IPS-NIHi7 (cell line): ENCODE results near the gene LRRC37B.
A peak's percentile ranks its signal among the peaks of the same experiment; 100 is the strongest.
"Not testable (repeated sequence)": the region's sequence is repeated elsewhere in the genome, so short reads cannot be mapped to it uniquely, and the experiment has no call there.

Experiments
- DNase-seq: peaks from one replicate; pipeline ENCODE4 v3.0.0; 2012; ENCODE audit warnings: mixed read lengths; ENCODE audit errors: extremely low spot score

The LRRC37B gene

DNA sequence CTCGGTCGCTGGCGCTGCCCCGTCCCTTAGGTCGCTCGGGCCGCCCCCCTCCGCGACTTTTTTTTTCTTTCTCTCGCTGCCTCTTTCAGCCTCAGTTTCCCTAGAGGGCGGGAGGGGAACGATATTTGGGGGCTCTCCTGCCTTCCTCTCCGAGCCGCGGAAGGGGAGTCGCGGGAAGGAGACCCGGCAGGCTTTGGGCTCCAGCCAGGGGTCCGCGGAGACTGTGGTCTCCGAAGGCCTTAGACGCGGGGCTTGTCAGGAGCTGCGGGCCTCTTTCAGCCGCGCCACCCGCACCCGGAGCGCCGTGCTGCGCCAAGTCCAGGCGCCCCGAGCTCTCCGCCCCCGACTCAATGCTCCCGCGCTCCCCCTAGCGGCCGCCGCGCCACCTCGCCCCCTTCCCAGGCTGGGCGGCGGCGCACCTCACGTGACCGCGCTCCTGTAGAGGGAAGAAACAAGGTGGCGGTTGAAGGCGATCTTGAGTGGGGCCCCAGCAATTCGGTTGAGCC is at the start of gene LRRC37B:
Gene LRRC37B (plus strand): TSS at position 427 of the 506 bp plus-strand sequence. CDS start 14,010 bp downstream, outside the sequence.
- peak; percentile 89 for DNase-seq

GRCh38 chr17:31964131-31964530 is 43.1 kb upstream of the LRRC37B start:
- DNase-seq, result not testable (repeated sequence)

DNA sequence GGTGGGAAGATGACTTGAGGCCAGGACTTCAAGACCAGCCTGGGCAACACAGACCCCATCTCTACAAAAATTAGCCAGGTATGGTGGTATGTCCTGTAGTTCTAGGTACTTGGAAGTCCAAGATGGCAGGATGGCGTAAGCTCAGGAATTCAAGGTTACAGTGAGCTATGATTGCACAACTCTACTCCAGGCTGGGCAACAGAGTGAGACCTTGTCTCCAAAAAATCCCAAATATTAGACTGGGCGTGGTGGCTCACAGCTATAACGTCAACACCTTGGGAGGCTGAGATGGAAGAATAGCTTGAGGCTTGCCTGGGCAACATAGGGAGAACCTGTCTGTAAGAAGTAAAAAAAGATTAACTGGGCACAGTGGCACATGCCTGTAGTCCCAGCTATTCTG is 39.5 kb upstream of the LRRC37B start:
- no peak for DNase-seq

- DNase-seq, result not testable (repeated sequence)
These were observed 36.8 kb upstream of the LRRC37B start for GRCh38 chr17:31970416-31970815.

DNA sequence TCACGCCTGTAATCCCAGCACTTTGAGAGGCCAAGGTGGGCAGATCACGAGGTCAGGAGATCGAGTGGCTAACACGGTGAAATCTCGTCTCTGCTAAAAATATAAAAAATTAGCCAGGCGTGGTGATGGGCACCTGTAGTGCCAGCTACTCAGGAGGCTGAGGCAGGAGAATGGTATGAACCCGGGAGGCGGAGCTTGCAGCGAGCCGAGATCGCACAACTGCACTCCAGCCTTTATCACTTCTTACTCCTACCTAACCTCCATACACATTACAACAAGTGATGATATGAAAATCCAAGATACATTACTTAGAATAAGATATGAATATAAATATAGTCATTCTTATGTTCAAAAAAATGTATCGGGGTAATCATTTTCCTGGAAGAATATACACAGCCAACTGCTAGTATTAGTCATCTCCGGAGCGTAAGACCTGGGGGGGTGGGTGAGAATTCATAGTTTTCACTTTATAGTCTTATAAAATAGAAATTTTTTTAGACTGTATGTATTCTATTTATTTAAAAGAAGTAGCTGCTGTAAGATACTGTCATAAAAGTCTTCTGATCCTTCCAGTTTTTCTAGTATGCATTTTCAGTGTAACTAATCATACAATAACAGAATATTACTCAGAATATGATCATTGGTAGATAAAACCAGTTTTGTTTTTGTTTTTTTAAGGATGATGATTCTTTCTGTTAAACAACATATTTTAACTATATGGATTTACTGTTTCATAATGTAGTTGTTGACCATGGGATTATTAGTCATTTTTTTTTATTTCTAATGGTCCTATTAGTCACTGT is 32.7 kb upstream of the LRRC37B start:
- not testable (repeated sequence) for DNase-seq

GRCh38 chr17:31975391-31975790 is 31.8 kb upstream of the LRRC37B start:
- not testable (repeated sequence) for DNase-seq

GRCh38 chr17:31991821-31992220 is 15.4 kb upstream of the LRRC37B start:
- DNase-seq, result not testable (repeated sequence)

DNA sequence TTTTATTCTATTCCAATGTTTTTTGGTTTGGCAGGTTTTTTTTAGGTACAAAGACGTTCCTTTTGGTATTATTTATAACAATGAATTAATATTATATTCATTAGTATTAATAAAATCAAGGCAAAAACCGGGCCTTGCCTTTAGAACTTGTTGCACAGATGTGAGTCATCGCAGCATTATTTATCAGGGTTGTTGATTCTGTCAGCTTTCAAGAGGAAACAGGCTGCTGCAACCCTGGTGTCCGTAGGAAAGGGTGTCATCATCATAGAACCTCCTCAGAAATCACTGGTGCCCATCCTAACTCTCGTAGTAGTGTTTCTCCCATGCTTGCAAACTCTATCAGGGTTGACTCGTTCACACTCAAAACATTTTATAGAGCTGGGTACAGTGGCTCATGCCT is 10.2 kb upstream of the LRRC37B start:
- no peak for DNase-seq

DNA sequence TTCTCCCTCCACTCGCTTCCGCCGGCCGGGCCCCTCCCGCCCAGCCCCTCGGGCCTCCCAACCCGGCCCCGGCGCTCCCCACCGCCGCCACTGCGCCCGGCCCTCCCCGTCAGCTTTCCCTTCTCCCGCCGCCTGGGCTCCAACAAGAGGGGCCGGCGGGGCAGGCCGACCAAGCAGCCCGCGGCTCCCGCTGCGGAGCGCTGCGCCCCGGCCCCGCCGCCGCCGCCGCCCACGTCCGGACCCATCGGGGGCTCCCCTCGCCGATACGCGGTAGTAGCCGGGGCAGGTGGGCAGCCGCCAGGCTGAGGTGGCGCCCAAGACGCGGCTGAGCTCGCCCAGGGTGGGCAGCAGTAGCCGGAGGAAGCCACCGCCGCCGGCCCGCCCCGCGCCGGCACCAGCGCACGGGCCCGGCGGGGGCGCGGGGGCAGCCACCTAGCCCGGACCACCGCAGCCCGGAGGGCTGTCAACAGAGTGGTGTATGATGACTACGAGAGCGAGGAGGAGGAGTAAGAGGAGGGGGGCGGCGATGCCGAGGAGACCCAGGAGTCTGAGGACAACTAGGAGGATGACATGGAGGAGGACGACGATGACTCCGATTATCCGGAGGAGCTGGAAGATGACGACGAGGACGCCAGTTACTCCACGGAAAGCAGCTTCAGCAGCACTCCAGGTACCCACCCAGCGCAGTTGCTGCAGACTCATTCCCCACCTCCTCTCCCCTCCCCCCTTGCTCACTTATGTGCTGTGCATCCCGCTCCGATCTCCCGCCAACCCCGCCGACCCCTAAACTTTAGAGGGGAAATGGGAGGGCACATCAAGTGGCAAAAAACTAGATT is 498 bp downstream of the LRRC37B start:
- DNase-seq, result peak; percentile 56

DNA sequence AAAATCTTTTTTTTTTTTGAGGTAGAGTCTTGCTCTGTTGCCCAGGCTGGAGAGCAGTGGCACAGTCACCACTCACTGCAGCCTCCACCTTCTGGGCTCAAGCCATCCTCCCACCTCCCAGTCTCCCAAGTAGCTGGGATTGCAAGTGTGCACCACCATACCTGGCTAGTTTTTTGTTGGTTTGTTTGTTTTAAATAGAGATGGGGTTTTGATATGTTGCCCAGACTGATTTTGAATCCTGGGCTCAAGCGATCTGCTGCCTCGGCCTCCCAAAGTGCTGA is 2.0 kb downstream of the LRRC37B start:
- DNase-seq, result no peak

GRCh38 chr17:32010114-32010513 is 2.9 kb downstream of the LRRC37B start:
- no peak for DNase-seq

GRCh38 chr17:32015245-32016013 is 8.2 kb downstream of the LRRC37B start:
- no peak for DNase-seq

GRCh38 chr17:32016231-32016630 is 9.0 kb downstream of the LRRC37B start:
- no peak for DNase-seq

DNA sequence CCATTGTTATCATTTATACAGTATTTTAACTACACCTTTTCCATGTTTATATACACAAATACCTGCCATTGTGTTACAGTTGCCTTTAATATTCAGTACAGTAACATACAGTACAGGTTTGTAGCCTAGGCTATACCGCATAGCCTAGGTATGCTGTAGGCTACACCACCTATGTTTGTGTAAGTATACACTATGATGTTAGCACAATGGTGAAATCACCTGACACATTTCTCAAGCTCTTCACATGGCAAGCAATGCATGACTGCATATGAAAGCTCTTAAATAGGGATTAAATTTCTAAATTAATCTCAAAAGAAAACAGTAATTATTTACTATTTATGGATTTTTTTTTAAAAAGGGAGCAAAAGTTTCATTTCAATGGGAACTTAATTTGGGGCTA is 12.0 kb downstream of the LRRC37B start:
- no peak for DNase-seq

GRCh38 chr17:32020943-32021614 is 13.9 kb downstream of the LRRC37B start:
- DNase-seq, result no peak

- no peak for DNase-seq
These were observed 14.4 kb downstream of the LRRC37B start for GRCh38 chr17:32021615-32021955.

DNA sequence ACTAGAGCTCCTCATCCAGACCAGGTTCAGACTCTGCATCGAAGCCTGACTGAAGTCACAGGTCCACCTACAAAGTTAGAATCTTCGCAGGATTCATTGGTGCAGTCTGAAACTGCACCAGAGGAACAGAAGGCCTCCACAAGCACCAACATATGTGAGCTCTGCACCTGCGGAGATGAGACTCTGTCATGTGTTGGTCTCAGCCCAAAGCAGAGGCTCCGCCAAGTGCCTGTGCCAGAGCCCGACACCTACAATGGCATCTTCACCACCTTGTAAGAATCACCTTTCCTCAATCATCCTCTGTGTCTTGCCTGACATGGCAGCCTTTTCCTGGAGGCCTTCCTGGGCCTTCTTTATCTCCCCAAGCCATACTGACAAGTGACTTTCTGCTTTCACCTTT is 15.4 kb downstream of the LRRC37B start:
- DNase-seq, result not testable (repeated sequence)

DNA sequence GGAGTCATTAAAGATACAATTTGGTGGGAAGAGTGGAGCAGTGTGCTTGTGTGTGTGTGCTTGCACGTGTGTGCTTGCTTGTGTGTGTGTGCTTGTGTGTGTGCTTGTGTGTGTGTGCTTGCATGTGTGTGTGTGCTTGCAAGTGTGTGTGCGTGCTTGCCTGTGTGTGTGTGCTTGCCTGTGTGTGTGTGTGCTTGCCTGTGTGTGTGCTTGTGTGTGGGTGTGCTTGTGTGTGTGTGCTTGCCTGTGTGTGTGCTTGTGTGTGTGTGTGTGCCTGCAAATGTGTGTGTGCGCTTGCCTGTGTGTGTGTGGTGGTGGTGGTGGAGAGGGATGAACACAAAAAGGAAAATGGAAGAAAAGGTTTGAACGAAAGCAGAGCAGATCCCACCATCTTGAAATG is 20.1 kb downstream of the LRRC37B start:
- DNase-seq, result not testable (repeated sequence)

GRCh38 chr17:32033223-32033622 is 26.0 kb downstream of the LRRC37B start:
- DNase-seq, result no peak

GRCh38 chr17:32033812-32034211 is 26.6 kb downstream of the LRRC37B start:
- not testable (repeated sequence) for DNase-seq

- not testable (repeated sequence) for DNase-seq
These were observed 33.1 kb downstream of the LRRC37B start for GRCh38 chr17:32040246-32040645.
